ENCODE results near the gene DLG3.

Gene DLG3

GRCh38 chrX:70405003-70405402 is 39.6 kb upstream of the DLG3 start:
- no peak overlapping the region for H3K4me2 ChIP-seq (ENCODE audit: insufficient read depth, low read length)
- TF ChIP-seq EZH2 (IDR thresholded peaks at IDR 0.05; ENCODE audit: borderline replicate concordance, low read depth, low read length, severe bottlenecking) (no peak), CTCF (IDR thresholded peaks at IDR 0.05; ENCODE audit: borderline replicate concordance, extremely low read depth, low read length, poor library complexity, severe bottlenecking) (no peak)
- no peak overlapping the region for H3K27ac ChIP-seq (ENCODE audit: low read length)
- H2AFZ ChIP-seq (ENCODE audit: low read depth, low read length) = no peak overlapping the region
- DNase-seq (no peak), ATAC-seq (ENCODE audit: insufficient read depth, low read depth) (no peak)
- no peak overlapping the region for H3K4me3 ChIP-seq (ENCODE audit: low read depth in 1 of 2, low read length in 2 of 2)
- H3K79me2 ChIP-seq (ENCODE audit: insufficient read depth, low read length) = no peaks in the 10 kb centered on the region
- H4K20me1 ChIP-seq (ENCODE audit: insufficient read depth, low read length) = no peaks in the 10 kb centered on the region
- H3K27me3 ChIP-seq (ENCODE audit: insufficient read depth, low read length, poor library complexity) = no peaks in the 10 kb centered on the region
- H3K36me3 ChIP-seq (ENCODE audit: insufficient read depth, low read length) = peaks cover 76% of the 10 kb centered on the region
- H3K9ac ChIP-seq (ENCODE audit: low read depth, low read length) = no peak overlapping the region
- H3K4me1 ChIP-seq (ENCODE audit: insufficient read depth, low read length) = no peaks in the 10 kb centered on the region
- H3K9me3 ChIP-seq (ENCODE audit: insufficient read depth, low read length, severe bottlenecking) = no peaks in the 10 kb centered on the region

- no peaks in the 10 kb centered on the region for H3K79me2 ChIP-seq (ENCODE audit: insufficient read depth, low read length)
- no peak overlapping the region for H3K4me3 ChIP-seq (ENCODE audit: low read depth in 1 of 2, low read length in 2 of 2)
- no peaks in the 10 kb centered on the region for H4K20me1 ChIP-seq (ENCODE audit: insufficient read depth, low read length)
- H3K9ac ChIP-seq (ENCODE audit: low read depth, low read length) = no peak overlapping the region
- no peaks in the 10 kb centered on the region for H3K27me3 ChIP-seq (ENCODE audit: insufficient read depth, low read length, poor library complexity)
- TF ChIP-seq CTCF (IDR thresholded peaks at IDR 0.05; ENCODE audit: borderline replicate concordance, extremely low read depth, low read length, poor library complexity, severe bottlenecking) (no peak), EZH2 (IDR thresholded peaks at IDR 0.05; ENCODE audit: borderline replicate concordance, low read depth, low read length, severe bottlenecking) (no peak)
- no peaks in the 10 kb centered on the region for H3K4me1 ChIP-seq (ENCODE audit: insufficient read depth, low read length)
- no peak overlapping the region for H3K4me2 ChIP-seq (ENCODE audit: insufficient read depth, low read length)
- peaks cover 53% of the 10 kb centered on the region for H3K36me3 ChIP-seq (ENCODE audit: insufficient read depth, low read length)
- DNase-seq (no peak), ATAC-seq (ENCODE audit: insufficient read depth, low read depth) (no peak)
- H3K27ac ChIP-seq (ENCODE audit: low read length) = no peak overlapping the region
- no peaks in the 10 kb centered on the region for H3K9me3 ChIP-seq (ENCODE audit: insufficient read depth, low read length, severe bottlenecking)
- no peak overlapping the region for H2AFZ ChIP-seq (ENCODE audit: low read depth, low read length)
Measured at GRCh38 chrX:70410921-70411320, 33.7 kb upstream of the DLG3 start.

GRCh38 chrX:70411475-70411874 is 33.2 kb upstream of the DLG3 start:
- no peak overlapping the region for H3K4me2 ChIP-seq (ENCODE audit: insufficient read depth, low read length)
- no peak for ATAC-seq (ENCODE audit: insufficient read depth, low read depth)

More at GRCh38 chrX:70411475-70411874, 33.2 kb upstream of the DLG3 start:
- Histone ChIP-seq H4K20me1 (ENCODE audit: insufficient read depth, low read length) (no peaks in the 10 kb centered on the region), H3K27ac (ENCODE audit: low read length) (no peak overlapping the region), H3K4me3 (ENCODE audit: low read depth in 1 of 2, low read length in 2 of 2) (no peak overlapping the region), H3K36me3 (ENCODE audit: insufficient read depth, low read length) (peaks cover 48% of the 10 kb centered on the region), H3K9ac (ENCODE audit: low read depth, low read length) (no peak overlapping the region), H3K27me3 (ENCODE audit: insufficient read depth, low read length, poor library complexity) (no peaks in the 10 kb centered on the region), H2AFZ (ENCODE audit: low read depth, low read length) (no peak overlapping the region), H3K4me1 (ENCODE audit: insufficient read depth, low read length) (no peaks in the 10 kb centered on the region), H3K79me2 (ENCODE audit: insufficient read depth, low read length) (no peaks in the 10 kb centered on the region), H3K9me3 (ENCODE audit: insufficient read depth, low read length, severe bottlenecking) (no peaks in the 10 kb centered on the region)
- TF ChIP-seq EZH2 (IDR thresholded peaks at IDR 0.05; ENCODE audit: borderline replicate concordance, low read depth, low read length, severe bottlenecking) = no peak
- no peak for TF ChIP-seq CTCF (IDR thresholded peaks at IDR 0.05; ENCODE audit: borderline replicate concordance, extremely low read depth, low read length, poor library complexity, severe bottlenecking)
- DNase-seq = no peak
